CD4-positive, alpha-beta T cell (primary cell): ENCODE data around the gene TAF3. TPM values are rescaled to one million over a fixed set of nuclear protein-coding genes. Genes with fewer than 3 reads are reported as not detected.

ENCODE experiments used
- ATAC-seq: fragments of 200-7000 bp; cut with Tn5 transposase; one replicate; pipeline ENCODE4 v1.10.0; 2022; ENCODE audit warnings: mild to moderate bottlenecking; ENCODE audit not compliant: poor library complexity
- CTCF ChIA-PET: fragments of 350-600 bp; sonication (Branson Sonifier 250); formaldehyde crosslinking; loops from one replicate; lab custom pipeline; 2021; ENCODE audit warnings: antibody characterized with exemption, inconsistent platforms; lab: Charles Lee
- POLR2A ChIA-PET: fragments of 350-600 bp; sonication (Branson Sonifier 250); formaldehyde crosslinking; loops from one replicate; lab custom pipeline; 2021; ENCODE audit warnings: antibody characterized with exemption, inconsistent platforms; lab: Charles Lee
- DNase-seq, 14 experiments: peaks; one replicate each; pipeline ENCODE4 v3.0.0-alpha.2; 2013 to 2020; ENCODE audit warnings: mixed read lengths in 2 of 14
- H3K27ac ChIP-seq, 2 donors: one replicate each; pipeline versions ENCODE4 v1.5.1 to v1.7.0; 2013; ENCODE audit warnings: low read length in 2 of 2, low read depth in 1 of 2, mild to moderate bottlenecking in 1 of 2
- H3K27me3 ChIP-seq, 2 experiments: 1 replicate in 1 of 2; 2 replicates in 1 of 2; pipeline versions ENCODE4 v1.6.1 to v1.7.0; 2013; ENCODE audit warnings: low read length in 2 of 2, control low read depth in 1 of 2, mild to moderate bottlenecking in 1 of 2, moderate library complexity in 1 of 2; ENCODE audit not compliant: insufficient read depth in 2 of 2, control insufficient read depth in 1 of 2
- H3K36me3 ChIP-seq: one replicate; pipeline ENCODE4 v1.6.1; 2013; ENCODE audit warnings: low read length, control low read depth; ENCODE audit not compliant: insufficient read depth
- H3K4me1 ChIP-seq: one replicate; pipeline ENCODE4 v1.6.1; 2013; ENCODE audit warnings: low read length, control low read depth; ENCODE audit not compliant: insufficient read depth
- H3K4me3 ChIP-seq: one replicate; pipeline ENCODE4 v1.5.1; 2013; ENCODE audit warnings: mild to moderate bottlenecking, low read length, moderate library complexity
- H3K9me3 ChIP-seq, 2 experiments: 1 replicate in 1 of 2; 2 replicates in 1 of 2; pipeline versions ENCODE4 v1.6.1 to v1.7.0; 2013; ENCODE audit warnings: low read length in 2 of 2, mild to moderate bottlenecking in 2 of 2, control low read depth in 1 of 2, moderate library complexity in 1 of 2; ENCODE audit not compliant: control insufficient read depth in 1 of 2, insufficient read depth in 1 of 2
- H3K27ac Mint-ChIP-seq: one replicate; pipeline ENCODE4 v1.8.0; 2020; ENCODE audit warnings: mixed read lengths
- H3K27me3 Mint-ChIP-seq: one replicate; pipeline ENCODE4 v1.8.0; 2021; ENCODE audit warnings: mixed read lengths
- H3K36me3 Mint-ChIP-seq: one replicate; pipeline ENCODE4 v1.8.0; 2021; ENCODE audit warnings: low read depth, mixed read lengths
- H3K4me1 Mint-ChIP-seq: one replicate; pipeline ENCODE4 v1.8.0; 2021; ENCODE audit warnings: low read depth, mixed read lengths
- H3K4me3 Mint-ChIP-seq: one replicate; pipeline ENCODE4 v1.8.0; 2020; ENCODE audit warnings: mild to moderate bottlenecking, mixed read lengths
- H3K9me3 Mint-ChIP-seq: one replicate; pipeline ENCODE4 v1.8.0; 2020; ENCODE audit warnings: mixed read lengths
- intact Hi-C, 2 experiments: fragments of 100-400 bp; cut with DNase I in 1 of 2; cut with micrococcal nuclease in 1 of 2; formaldehyde crosslinking; loops; one replicate each; pipeline versions ENCODE4 v1.15.1 to v1.9.0; 2023 to 2025; cut with DNase I, micrococcal nuclease
- total RNA-seq, 174 experiments: library from RNA in 2 of 174; stranded (reverse) in 2 of 174; gene quantifications; one replicate each; pipeline ENCODE4 v1.2.3 and lab custom pipeline; 2021 to 2026
- TF ChIP-seq, protein P1 (sequence below): fragments of 200-600 bp; IDR thresholded peaks from one replicate; pipeline ENCODE4 v1.8.0; 2022; ENCODE audit warnings: antibody characterized with exemption, mild to moderate bottlenecking

The TAF3 gene
- total RNA-seq, 2 experiments from 2014 or later, result 12.6 to 12.8 TPM

- ATAC-seq (no peak), DNase-seq (peak in 1 of 14 experiments; percentile 24)
- intact Hi-C loops, result no loop called here
- H3K27ac Mint-ChIP-seq, result peak overlapping the region; percentile 61
- H3K36me3 ChIP-seq, result no peaks in the 10 kb centered on the region
- H3K9me3 Mint-ChIP-seq, result no peaks in the 10 kb centered on the region
- H3K9me3 ChIP-seq, result peaks cover 12 to 41% of the 10 kb centered on the region in 2 experiments
- POLR2A ChIA-PET, result interaction anchor here (0.7 to 2.2 kb wide), 4 partner anchors 9 to 1054 kb away, joined by 3 to 11 read pairs (median 5); no protein-coding TSS in a partner anchor
- H3K4me3 ChIP-seq, result no peak overlapping the region
- TF ChIP-seq, protein P1, sequence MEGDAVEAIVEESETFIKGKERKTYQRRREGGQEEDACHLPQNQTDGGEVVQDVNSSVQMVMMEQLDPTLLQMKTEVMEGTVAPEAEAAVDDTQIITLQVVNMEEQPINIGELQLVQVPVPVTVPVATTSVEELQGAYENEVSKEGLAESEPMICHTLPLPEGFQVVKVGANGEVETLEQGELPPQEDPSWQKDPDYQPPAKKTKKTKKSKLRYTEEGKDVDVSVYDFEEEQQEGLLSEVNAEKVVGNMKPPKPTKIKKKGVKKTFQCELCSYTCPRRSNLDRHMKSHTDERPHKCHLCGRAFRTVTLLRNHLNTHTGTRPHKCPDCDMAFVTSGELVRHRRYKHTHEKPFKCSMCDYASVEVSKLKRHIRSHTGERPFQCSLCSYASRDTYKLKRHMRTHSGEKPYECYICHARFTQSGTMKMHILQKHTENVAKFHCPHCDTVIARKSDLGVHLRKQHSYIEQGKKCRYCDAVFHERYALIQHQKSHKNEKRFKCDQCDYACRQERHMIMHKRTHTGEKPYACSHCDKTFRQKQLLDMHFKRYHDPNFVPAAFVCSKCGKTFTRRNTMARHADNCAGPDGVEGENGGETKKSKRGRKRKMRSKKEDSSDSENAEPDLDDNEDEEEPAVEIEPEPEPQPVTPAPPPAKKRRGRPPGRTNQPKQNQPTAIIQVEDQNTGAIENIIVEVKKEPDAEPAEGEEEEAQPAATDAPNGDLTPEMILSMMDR, result no peak
- H3K27ac ChIP-seq, result no peak overlapping the region
- H3K36me3 Mint-ChIP-seq, result no peaks in the 10 kb centered on the region
- peak overlapping the region; percentile 40 for H3K4me3 Mint-ChIP-seq
- H3K27me3 Mint-ChIP-seq, result peaks cover 99% of the 10 kb centered on the region
- peaks cover 79% of the 10 kb centered on the region for H3K4me1 Mint-ChIP-seq
- CTCF ChIA-PET, result interaction anchor here (0.9 to 2.4 kb wide), 3 partner anchors 9 to 402 kb away, joined by 3 to 11 read pairs (median 5); no protein-coding TSS in a partner anchor
- peaks cover 98 to 100% of the 10 kb centered on the region in 2 experiments for H3K27me3 ChIP-seq
- H3K4me1 ChIP-seq, result peaks cover 64% of the 10 kb centered on the region
These were observed 224.6 kb downstream of the TAF3 start for GRCh38 chr10:8042721-8043568.

GRCh38 chr10:8043569-8044306 is 225.4 kb downstream of the TAF3 start:
- peaks cover 6 to 48% of the 10 kb centered on the region in 2 experiments for H3K9me3 ChIP-seq
- TF ChIP-seq, protein P1, result peak; percentile 21
- DNase-seq (peak in 9 of 14 experiments; percentile 28 to 80 (median 49)), ATAC-seq (peak; percentile 54)
- Mint-ChIP-seq H3K27ac (peak overlapping the region; percentile 34), H3K36me3 (no peaks in the 10 kb centered on the region), H3K9me3 (no peaks in the 10 kb centered on the region), H3K27me3 (peaks cover 99% of the 10 kb centered on the region), H3K4me3 (peak overlapping the region; percentile 66), H3K4me1 (peaks cover 78% of the 10 kb centered on the region)
- no peak overlapping the region for H3K4me3 ChIP-seq
- intact Hi-C loops, result no loop called here
- peaks cover 97 to 99% of the 10 kb centered on the region in 2 experiments for H3K27me3 ChIP-seq
- POLR2A ChIA-PET, result no interaction called here
- H3K27ac ChIP-seq, result no peak overlapping the region
- no peaks in the 10 kb centered on the region for H3K36me3 ChIP-seq
- CTCF ChIA-PET, result interaction anchor here (2.4 kb wide), 1 partner anchor 9 kb away, joined by 11 read pairs; no protein-coding TSS in a partner anchor
- peaks cover 70% of the 10 kb centered on the region for H3K4me1 ChIP-seq

DNA sequence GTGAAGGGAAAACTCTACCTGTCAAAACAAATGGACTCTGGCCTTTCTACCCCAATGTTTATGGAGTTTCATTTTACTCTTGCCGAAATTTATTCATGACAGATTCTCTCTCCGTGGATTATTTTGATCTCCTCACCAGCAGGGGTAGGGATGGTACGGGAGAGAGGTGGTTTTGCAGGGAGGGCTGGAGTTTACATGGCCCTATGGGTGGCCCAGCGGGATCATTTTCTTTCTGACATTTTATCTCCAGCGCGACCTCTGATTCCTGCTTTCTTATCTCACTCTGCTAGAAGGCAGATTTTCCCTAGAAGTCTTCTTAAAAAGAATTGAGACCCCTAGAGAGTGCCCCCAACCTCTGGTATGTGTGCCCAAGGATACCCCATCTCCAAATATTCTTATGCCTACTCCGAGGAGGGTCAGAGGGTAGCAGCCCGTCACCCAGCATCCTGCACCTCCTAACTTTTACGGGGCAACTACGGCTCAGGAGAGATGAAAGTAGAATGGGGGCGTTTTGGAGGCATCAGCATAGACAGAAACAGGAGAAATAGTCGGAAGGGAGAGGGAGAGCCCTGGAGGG is 226.1 kb downstream of the TAF3 start:
- Mint-ChIP-seq H3K9me3 (no peaks in the 10 kb centered on the region), H3K4me1 (peaks cover 82% of the 10 kb centered on the region), H3K36me3 (no peaks in the 10 kb centered on the region), H3K4me3 (peak overlapping the region; percentile 31), H3K27me3 (peaks cover 99% of the 10 kb centered on the region), H3K27ac (peak overlapping the region; percentile 34)
- Histone ChIP-seq H3K36me3 (no peaks in the 10 kb centered on the region), H3K27me3 (peaks cover 97 to 99% of the 10 kb centered on the region in 2 experiments), H3K27ac (no peak overlapping the region), H3K4me3 (no peak overlapping the region), H3K9me3 (peaks cover 0 to 49% of the 10 kb centered on the region in 2 experiments), H3K4me1 (peaks cover 77% of the 10 kb centered on the region)
- no peak for ATAC-seq
- intact Hi-C loops, result no loop called here
- TF ChIP-seq, protein P1, result no peak
- ChIA-PET CTCF (no interaction called here), POLR2A (no interaction called here)
- DNase-seq, result peak in 1 of 14 experiments; percentile 24
